ENCODE measurements around the gene PPP1R18. TPM values are rescaled to one million over a fixed set of nuclear protein-coding genes. Genes with fewer than 3 reads are reported as not detected.
"Not testable (repeated sequence)": the region's sequence is repeated elsewhere in the genome, so short reads cannot be mapped to it uniquely, and the experiment has no call there.

PPP1R18 gene
- total and polyA plus RNA-seq, 2 of the 4 experiments (the other 2 are of a cell fraction): 31.9 to 134 TPM

DNA sequence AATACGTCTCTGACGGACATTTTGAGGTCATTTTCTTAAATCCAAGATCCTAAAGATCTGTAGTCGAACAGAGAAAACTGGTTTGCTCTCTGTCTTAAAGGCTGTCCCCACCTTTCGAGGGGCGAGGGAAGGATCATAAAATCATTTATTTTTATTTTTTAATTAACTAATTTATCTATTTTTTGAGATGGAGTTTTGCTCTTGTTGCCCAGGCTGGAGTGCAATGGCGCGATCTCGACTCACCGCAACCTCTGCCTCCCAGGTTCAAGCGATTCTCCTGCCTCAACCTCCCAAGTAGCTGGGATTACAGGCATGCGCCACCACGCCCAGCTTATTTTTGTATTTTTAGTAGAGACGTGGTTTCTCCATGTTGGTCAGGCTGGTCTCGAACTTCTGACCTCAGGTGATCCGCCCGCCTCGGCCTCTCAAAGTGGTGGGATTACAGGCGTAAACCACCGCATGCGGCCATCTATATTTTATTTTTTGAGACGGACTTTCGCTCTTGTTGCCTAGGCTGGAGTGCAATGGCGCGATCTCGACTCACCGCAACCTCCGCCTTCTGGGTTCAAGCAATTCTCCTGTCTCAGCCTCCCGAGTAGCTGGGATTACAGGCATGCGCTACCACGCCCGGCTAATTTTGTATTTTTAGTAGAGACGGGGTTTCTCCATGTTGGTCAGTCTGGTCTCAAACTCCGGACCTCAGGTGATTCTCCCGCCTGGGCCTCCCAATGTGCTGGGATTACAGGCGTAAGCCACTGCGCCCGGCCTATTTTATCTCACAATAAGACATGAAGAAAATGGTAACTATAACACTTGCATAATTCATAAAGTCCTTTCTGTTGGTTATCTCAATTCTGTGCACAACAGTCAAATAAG is 31.6 kb upstream of the PPP1R18 start:
- in situ Hi-C loops (cut with MboI; ENCODE audit: low sequenced_read_pairs); ATAC-seq (ENCODE audit: low read depth); CTCF ChIA-PET; DNase-seq; H2AK9ac ChIP-seq (replicated peaks; ENCODE audit: low read depth, low read length, poor library complexity); BruUV-seq (replicated peaks); H3K27me3 ChIP-seq (ENCODE audit: control insufficient read depth, insufficient read depth, low read length); dilution Hi-C loops (cut with HindIII; ENCODE audit: low sequenced_read_pairs, unreplicated experiment); H2BK20ac ChIP-seq (ENCODE audit: low read depth, low read length); H2BK15ac ChIP-seq (ENCODE audit: low read depth, low read length); H2AFZ ChIP-seq (replicated peaks; ENCODE audit: low read length, poor library complexity); H3K4me1 ChIP-seq (ENCODE audit: control insufficient read depth, insufficient read depth, low read length); H3K9me3 ChIP-seq (ENCODE audit: control insufficient read depth, insufficient read depth, low read length); H3K9me1 ChIP-seq (ENCODE audit: insufficient read depth, low read length): not testable (repeated sequence)
- intact Hi-C loops (cut with micrococcal nuclease): loop anchor here (1.0 kb wide), 1 partner anchor 27 kb away; no protein-coding TSS in a partner anchor
- H2BK120ac ChIP-seq (ENCODE audit: low read depth, low read length): peak overlapping the region; percentile 46; the same call in 1 of the 2 replicates
- peak overlapping the region; percentile 48; the same call in 1 of the 2 replicates for H3K18ac ChIP-seq (ENCODE audit: low read depth, low read length)
- peak overlapping the region; percentile 30; the same call in 1 of the 2 replicates for H3K4me3 ChIP-seq (ENCODE audit: insufficient read depth, low read depth, low read length)
- H3K4ac ChIP-seq (ENCODE audit: low read depth, low read length): peak overlapping the region; percentile 92
- peak overlapping the region; percentile 66; the same call in 1 of the 2 replicates for H3K9ac ChIP-seq (ENCODE audit: low read depth, low read length)
- H4K8ac ChIP-seq (ENCODE audit: low read depth in 2 of 2, low read length in 2 of 2): peak overlapping the region; percentile 0 to 96; a peak in 3 of 4 replicates
- H3K14ac ChIP-seq (replicated peaks; ENCODE audit: low read depth, low read length): peak overlapping the region; percentile 80; the same call in 1 of the 2 replicates
- H3K79me1 ChIP-seq (ENCODE audit: low read depth in 1 of 2, low read length in 2 of 2): peaks cover 15 to 37% of the 10 kb centered on the region in 2 experiments
- H3K4me2 ChIP-seq (ENCODE audit: low read depth, low read length): peak overlapping the region; percentile 54
- H4K20me1 ChIP-seq (ENCODE audit: insufficient read depth, low read length): peaks cover 18% of the 10 kb centered on the region
- peaks cover 16% of the 10 kb centered on the region for H3K36me3 ChIP-seq (ENCODE audit: control insufficient read depth, insufficient read depth, low read length)
- H4K91ac ChIP-seq (ENCODE audit: insufficient read depth, low read depth, low read length): peak overlapping the region; percentile 93
- POLR2A ChIA-PET (ENCODE audit: unreplicated experiment): interaction anchor here (1.0 to 1.1 kb wide), 2 partner anchors 27 to 33 kb away, joined by 3 to 5 read pairs; partner anchors contain the start of gene NRM
- peak overlapping the region; percentile 84; the same call in 1 of the 2 replicates for H3K23ac ChIP-seq (ENCODE audit: low read depth, low read length)
- H3K56ac ChIP-seq (ENCODE audit: extremely low read depth, insufficient read depth, low read length): peak overlapping the region; percentile 96
- H3K27ac ChIP-seq (ENCODE audit: insufficient read depth, low read length): peak overlapping the region; percentile 13
- H2BK5ac ChIP-seq (ENCODE audit: low read depth, low read length, poor library complexity, severe bottlenecking): peak overlapping the region; percentile 91
- H4K5ac ChIP-seq (ENCODE audit: low read depth, low read length): peak overlapping the region; percentile 29; the same call in 1 of the 2 replicates
- H2AK5ac ChIP-seq (ENCODE audit: low read depth, low read length): peak overlapping the region; percentile 92
- WGBS, 2 experiments (ENCODE audit: extremely low coverage in 2 of 2, insufficient read length in 1 of 2): 98% methylated on average over 8 of the region's 37 CpGs; no CpG with 5 or more reads in 1 of the 2 experiments

Measured in IMR-90 (cell line).